CD4-positive, alpha-beta T cell (primary cell): ENCODE measurements around the gene ADGRG3. TPM values are rescaled to one million over a fixed set of nuclear protein-coding genes. Genes with fewer than 3 reads are reported as not detected.
A peak's percentile ranks its signal among the peaks of the same experiment; 100 is the strongest.

Experiments used
- ATAC-seq: fragments of 200-7000 bp; cut with Tn5 transposase; one replicate; pipeline ENCODE4 v1.10.0; 2022; ENCODE audit warnings: mild to moderate bottlenecking; ENCODE audit not compliant: poor library complexity
- CTCF ChIA-PET: fragments of 350-600 bp; sonication (Branson Sonifier 250); formaldehyde crosslinking; loops from one replicate; lab custom pipeline; 2021; ENCODE audit warnings: antibody characterized with exemption, inconsistent platforms; lab: Charles Lee
- POLR2A ChIA-PET: fragments of 350-600 bp; sonication (Branson Sonifier 250); formaldehyde crosslinking; loops from one replicate; lab custom pipeline; 2021; ENCODE audit warnings: antibody characterized with exemption, inconsistent platforms; lab: Charles Lee
- DNase-seq, 14 experiments: peaks; one replicate each; pipeline ENCODE4 v3.0.0-alpha.2; 2013 to 2020; ENCODE audit warnings: mixed read lengths in 2 of 14
- H3K27ac ChIP-seq, 2 donors: one replicate each; pipeline versions ENCODE4 v1.5.1 to v1.7.0; 2013; ENCODE audit warnings: low read length in 2 of 2, low read depth in 1 of 2, mild to moderate bottlenecking in 1 of 2
- H3K27me3 ChIP-seq, 2 experiments: 1 replicate in 1 of 2; 2 replicates in 1 of 2; pipeline versions ENCODE4 v1.6.1 to v1.7.0; 2013; ENCODE audit warnings: low read length in 2 of 2, control low read depth in 1 of 2, mild to moderate bottlenecking in 1 of 2, moderate library complexity in 1 of 2; ENCODE audit not compliant: insufficient read depth in 2 of 2, control insufficient read depth in 1 of 2
- H3K36me3 ChIP-seq: one replicate; pipeline ENCODE4 v1.6.1; 2013; ENCODE audit warnings: low read length, control low read depth; ENCODE audit not compliant: insufficient read depth
- H3K4me1 ChIP-seq: one replicate; pipeline ENCODE4 v1.6.1; 2013; ENCODE audit warnings: low read length, control low read depth; ENCODE audit not compliant: insufficient read depth
- H3K4me3 ChIP-seq: one replicate; pipeline ENCODE4 v1.5.1; 2013; ENCODE audit warnings: mild to moderate bottlenecking, low read length, moderate library complexity
- H3K9me3 ChIP-seq, 2 experiments: 1 replicate in 1 of 2; 2 replicates in 1 of 2; pipeline versions ENCODE4 v1.6.1 to v1.7.0; 2013; ENCODE audit warnings: low read length in 2 of 2, mild to moderate bottlenecking in 2 of 2, control low read depth in 1 of 2, moderate library complexity in 1 of 2; ENCODE audit not compliant: control insufficient read depth in 1 of 2, insufficient read depth in 1 of 2
- H3K27ac Mint-ChIP-seq: one replicate; pipeline ENCODE4 v1.8.0; 2020; ENCODE audit warnings: mixed read lengths
- H3K27me3 Mint-ChIP-seq: one replicate; pipeline ENCODE4 v1.8.0; 2021; ENCODE audit warnings: mixed read lengths
- H3K36me3 Mint-ChIP-seq: one replicate; pipeline ENCODE4 v1.8.0; 2021; ENCODE audit warnings: low read depth, mixed read lengths
- H3K4me1 Mint-ChIP-seq: one replicate; pipeline ENCODE4 v1.8.0; 2021; ENCODE audit warnings: low read depth, mixed read lengths
- H3K4me3 Mint-ChIP-seq: one replicate; pipeline ENCODE4 v1.8.0; 2020; ENCODE audit warnings: mild to moderate bottlenecking, mixed read lengths
- H3K9me3 Mint-ChIP-seq: one replicate; pipeline ENCODE4 v1.8.0; 2020; ENCODE audit warnings: mixed read lengths
- intact Hi-C, 2 experiments: fragments of 100-400 bp; cut with DNase I in 1 of 2; cut with micrococcal nuclease in 1 of 2; formaldehyde crosslinking; loops; one replicate each; pipeline versions ENCODE4 v1.15.1 to v1.9.0; 2023 to 2025; cut with DNase I, micrococcal nuclease
- total RNA-seq, 174 experiments: library from RNA in 2 of 174; stranded (reverse) in 2 of 174; gene quantifications; one replicate each; pipeline ENCODE4 v1.2.3 and lab custom pipeline; 2021 to 2026
- TF ChIP-seq, protein P1 (sequence below): fragments of 200-600 bp; IDR thresholded peaks from one replicate; pipeline ENCODE4 v1.8.0; 2022; ENCODE audit warnings: antibody characterized with exemption, mild to moderate bottlenecking

Gene ADGRG3
- total RNA-seq, 2 experiments from 2014 or later = 0.28 TPM; not detected in 1

DNA sequence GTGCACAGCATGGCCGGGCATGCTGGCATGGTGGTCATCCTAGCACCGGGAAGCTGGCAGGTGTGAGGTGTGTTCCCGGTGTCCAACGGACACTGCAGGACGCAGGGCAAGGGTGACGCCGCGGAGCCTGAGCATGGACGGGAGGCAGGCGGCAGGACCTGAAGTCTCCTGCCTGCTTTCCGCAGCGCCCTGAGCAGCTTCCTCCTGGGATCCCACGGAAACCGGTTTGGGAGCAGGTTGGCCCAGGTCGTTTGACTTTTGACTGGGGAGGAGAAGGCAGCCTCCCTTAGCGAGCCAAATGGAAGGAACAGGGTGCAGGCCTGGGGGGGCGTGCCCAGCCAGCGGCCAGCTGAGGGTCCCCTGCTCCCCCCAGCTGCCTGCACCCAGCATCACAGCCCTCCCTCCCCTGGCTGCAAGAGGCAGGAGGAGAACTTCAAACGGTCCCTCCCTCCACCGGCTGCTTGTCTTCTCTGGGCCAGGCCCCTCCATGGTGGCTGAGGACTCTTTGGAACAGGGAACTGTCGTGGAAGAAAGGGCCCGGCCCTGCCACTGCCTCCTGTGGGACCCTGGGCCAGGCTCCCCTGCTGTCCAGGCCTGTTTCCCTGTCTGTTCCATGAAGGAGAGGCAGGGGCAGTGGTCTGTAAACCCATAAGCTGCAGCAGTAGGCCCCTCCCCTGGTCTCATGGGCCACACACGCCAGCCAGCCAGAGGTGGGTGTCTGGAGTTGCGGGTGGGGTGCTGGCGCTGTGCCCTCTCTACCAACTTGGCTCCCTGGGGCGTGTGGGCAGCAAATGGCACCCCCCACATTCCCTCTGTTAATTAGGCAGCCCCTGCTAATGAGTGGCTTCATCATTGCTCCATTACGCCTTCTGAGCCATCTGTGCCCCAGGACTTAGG, 47.5 kb upstream of the ADGRG3 start:
- H3K27ac ChIP-seq = no peak overlapping the region
- intact Hi-C loops = no loop called here
- H3K9me3 Mint-ChIP-seq = no peaks in the 10 kb centered on the region
- H3K4me1 Mint-ChIP-seq = no peaks in the 10 kb centered on the region
- H3K4me1 ChIP-seq = no peaks in the 10 kb centered on the region
- TF ChIP-seq, protein P1, sequence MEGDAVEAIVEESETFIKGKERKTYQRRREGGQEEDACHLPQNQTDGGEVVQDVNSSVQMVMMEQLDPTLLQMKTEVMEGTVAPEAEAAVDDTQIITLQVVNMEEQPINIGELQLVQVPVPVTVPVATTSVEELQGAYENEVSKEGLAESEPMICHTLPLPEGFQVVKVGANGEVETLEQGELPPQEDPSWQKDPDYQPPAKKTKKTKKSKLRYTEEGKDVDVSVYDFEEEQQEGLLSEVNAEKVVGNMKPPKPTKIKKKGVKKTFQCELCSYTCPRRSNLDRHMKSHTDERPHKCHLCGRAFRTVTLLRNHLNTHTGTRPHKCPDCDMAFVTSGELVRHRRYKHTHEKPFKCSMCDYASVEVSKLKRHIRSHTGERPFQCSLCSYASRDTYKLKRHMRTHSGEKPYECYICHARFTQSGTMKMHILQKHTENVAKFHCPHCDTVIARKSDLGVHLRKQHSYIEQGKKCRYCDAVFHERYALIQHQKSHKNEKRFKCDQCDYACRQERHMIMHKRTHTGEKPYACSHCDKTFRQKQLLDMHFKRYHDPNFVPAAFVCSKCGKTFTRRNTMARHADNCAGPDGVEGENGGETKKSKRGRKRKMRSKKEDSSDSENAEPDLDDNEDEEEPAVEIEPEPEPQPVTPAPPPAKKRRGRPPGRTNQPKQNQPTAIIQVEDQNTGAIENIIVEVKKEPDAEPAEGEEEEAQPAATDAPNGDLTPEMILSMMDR = no peak
- no peak overlapping the region for H3K27ac Mint-ChIP-seq
- no peak overlapping the region for H3K4me3 ChIP-seq
- no peaks in the 10 kb centered on the region for H3K27me3 ChIP-seq
- H3K36me3 Mint-ChIP-seq = no peaks in the 10 kb centered on the region
- ChIA-PET POLR2A (no interaction called here), CTCF (no interaction called here)
- no peak overlapping the region for H3K4me3 Mint-ChIP-seq
- no peaks in the 10 kb centered on the region for H3K27me3 Mint-ChIP-seq
- H3K9me3 ChIP-seq = no peaks in the 10 kb centered on the region
- peak in 1 of 14 experiments; percentile 6 for DNase-seq
- H3K36me3 ChIP-seq = no peaks in the 10 kb centered on the region
- ATAC-seq = no peak

DNA sequence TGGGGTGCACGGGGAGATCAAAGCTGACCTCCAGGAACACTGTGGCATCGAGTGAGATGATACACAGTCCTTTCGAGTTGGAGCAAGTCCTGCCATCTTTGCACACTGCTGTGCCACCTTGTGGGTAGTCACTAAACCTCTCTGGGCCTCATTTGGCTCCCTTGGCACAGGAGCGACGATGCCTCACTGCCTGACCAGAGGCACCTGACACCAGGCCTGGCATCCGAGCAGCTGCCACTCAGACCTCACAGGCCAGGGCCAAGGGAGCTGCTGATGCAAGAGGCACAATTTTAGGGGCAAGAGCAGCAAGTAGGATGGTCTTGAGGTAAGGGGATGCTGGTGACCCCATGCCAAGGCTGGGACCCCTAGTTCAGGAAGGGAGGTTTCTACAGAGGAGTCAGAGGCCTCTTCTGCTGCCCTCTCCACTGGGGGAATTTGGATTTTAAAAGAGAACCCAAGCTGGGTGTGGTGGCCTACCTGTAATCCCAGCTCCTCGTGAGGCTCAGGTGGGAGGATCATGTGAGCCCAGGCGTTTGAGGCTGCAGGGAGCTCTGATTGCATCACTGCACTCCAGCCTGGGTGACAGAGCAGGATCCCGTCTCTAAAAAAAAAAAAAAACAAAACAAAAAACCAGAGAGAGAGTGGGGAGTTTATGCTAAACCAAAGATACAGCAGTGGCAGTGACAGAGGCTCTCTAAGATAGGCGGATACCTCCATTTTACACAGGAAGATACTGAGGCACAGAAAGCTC, 46.4 kb upstream of the ADGRG3 start:
- intact Hi-C loops = no loop called here
- H3K9me3 Mint-ChIP-seq = no peaks in the 10 kb centered on the region
- H3K27ac Mint-ChIP-seq = no peak overlapping the region

More for the DNA sequence above, 46.4 kb upstream of the ADGRG3 start:
- Mint-ChIP-seq H3K4me1 (no peaks in the 10 kb centered on the region), H3K4me3 (no peak overlapping the region), H3K27me3 (no peaks in the 10 kb centered on the region), H3K36me3 (no peaks in the 10 kb centered on the region)
- TF ChIP-seq, protein P1 = no peak
- Histone ChIP-seq H3K27me3 (no peaks in the 10 kb centered on the region), H3K27ac (no peak overlapping the region), H3K4me1 (no peaks in the 10 kb centered on the region), H3K9me3 (no peaks in the 10 kb centered on the region), H3K4me3 (no peak overlapping the region), H3K36me3 (no peaks in the 10 kb centered on the region)
- CTCF ChIA-PET = no interaction called here
- DNase-seq (no peak), ATAC-seq (no peak)
- POLR2A ChIA-PET = no interaction called here
